Measurements from ENCODE around the gene ZC3H12C. TPM values are rescaled to one million over a fixed set of nuclear protein-coding genes. Genes with fewer than 3 reads are reported as not detected.

The ZC3H12C gene
- total and polyA plus RNA-seq, 10 of the 15 experiments (the other 5 are each of a cell fraction or from before 2014, with no cell fraction given), result 0.31 to 31.0 (median 3.7) TPM

DNA sequence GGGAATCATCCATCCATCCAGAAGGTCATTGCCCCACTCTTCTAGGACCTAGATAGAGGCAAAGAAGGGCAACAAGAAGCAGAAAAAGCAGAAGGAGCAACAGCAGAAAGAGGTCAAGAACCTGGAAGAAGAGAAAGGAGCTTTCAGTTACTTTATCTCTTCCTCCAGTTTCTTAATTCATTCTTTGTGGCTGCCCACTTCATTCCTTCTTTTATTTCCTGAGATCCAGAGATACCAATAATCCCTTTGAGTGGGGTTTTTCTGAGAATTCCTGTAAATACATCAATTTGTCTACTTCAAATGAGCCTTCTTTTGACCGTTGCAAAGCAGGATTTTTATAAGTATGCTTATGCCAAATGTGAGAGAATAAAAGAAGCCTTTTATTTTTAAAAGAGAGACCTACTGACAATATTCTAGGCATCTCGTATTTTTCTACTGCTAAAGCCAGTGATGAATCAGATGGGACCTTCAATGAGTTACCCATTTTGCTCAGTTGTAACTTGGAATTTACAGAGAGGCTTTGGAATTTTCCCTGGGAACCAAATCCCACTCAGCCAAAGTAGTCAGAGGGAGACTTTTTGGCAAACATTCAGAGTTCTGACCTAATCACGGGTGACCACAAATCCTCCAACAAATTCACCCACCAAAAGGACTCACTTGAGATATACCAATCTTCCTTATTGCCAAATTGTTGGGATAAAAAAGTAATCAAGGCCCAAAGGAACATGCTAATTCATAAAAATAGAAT lies 54.9 kb downstream of the ZC3H12C start:
- WGBS (ENCODE audit: insufficient coverage, insufficient replicate concordance, low lambda C conversion rate, missing lambda C conversion rate), result 5% methylated on average over 3 of the region's 3 CpGs
- in situ Hi-C loops (cut with MboI) (no loop called here), intact Hi-C loops (cut with micrococcal nuclease; ENCODE audit: unreplicated experiment) (no loop called here)
- no peak overlapping the region for H3K27ac ChIP-seq (ENCODE audit: control insufficient read depth, insufficient read depth)
- no peak overlapping the region for H3K4me3 ChIP-seq
- CTCF ChIA-PET, result interaction anchor here (1.1 kb wide), 1 partner anchor 220 kb away, joined by 3 read pairs; no protein-coding TSS in a partner anchor
- RAD21 ChIA-PET (ENCODE audit: unreplicated experiment), result interaction anchor here (1.3 kb wide), 1 partner anchor 295 kb away, joined by 3 read pairs; no protein-coding TSS in a partner anchor
- no peaks in the 10 kb centered on the region for H3K27me3 ChIP-seq (replicated peaks in 1 of 2; ENCODE audit: control insufficient read depth in 2 of 2, insufficient read depth in 2 of 2, low read length in 1 of 2)
- TF ChIP-seq, protein P1, sequence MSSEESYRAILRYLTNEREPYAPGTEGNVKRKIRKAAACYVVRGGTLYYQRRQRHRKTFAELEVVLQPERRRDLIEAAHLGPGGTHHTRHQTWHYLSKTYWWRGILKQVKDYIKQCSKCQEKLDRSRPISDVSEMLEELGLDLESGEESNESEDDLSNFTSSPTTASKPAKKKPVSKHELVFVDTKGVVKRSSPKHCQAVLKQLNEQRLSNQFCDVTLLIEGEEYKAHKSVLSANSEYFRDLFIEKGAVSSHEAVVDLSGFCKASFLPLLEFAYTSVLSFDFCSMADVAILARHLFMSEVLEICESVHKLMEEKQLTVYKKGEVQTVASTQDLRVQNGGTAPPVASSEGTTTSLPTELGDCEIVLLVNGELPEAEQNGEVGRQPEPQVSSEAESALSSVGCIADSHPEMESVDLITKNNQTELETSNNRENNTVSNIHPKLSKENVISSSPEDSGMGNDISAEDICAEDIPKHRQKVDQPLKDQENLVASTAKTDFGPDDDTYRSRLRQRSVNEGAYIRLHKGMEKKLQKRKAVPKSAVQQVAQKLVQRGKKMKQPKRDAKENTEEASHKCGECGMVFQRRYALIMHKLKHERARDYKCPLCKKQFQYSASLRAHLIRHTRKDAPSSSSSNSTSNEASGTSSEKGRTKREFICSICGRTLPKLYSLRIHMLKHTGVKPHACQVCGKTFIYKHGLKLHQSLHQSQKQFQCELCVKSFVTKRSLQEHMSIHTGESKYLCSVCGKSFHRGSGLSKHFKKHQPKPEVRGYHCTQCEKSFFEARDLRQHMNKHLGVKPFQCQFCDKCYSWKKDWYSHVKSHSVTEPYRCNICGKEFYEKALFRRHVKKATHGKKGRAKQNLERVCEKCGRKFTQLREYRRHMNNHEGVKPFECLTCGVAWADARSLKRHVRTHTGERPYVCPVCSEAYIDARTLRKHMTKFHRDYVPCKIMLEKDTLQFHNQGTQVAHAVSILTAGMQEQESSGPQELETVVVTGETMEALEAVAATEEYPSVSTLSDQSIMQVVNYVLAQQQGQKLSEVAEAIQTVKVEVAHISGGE (CRISPR knock-in tag; IDR thresholded peaks at IDR 0.05), result no peak
- TF ChIP-seq, protein P2, sequence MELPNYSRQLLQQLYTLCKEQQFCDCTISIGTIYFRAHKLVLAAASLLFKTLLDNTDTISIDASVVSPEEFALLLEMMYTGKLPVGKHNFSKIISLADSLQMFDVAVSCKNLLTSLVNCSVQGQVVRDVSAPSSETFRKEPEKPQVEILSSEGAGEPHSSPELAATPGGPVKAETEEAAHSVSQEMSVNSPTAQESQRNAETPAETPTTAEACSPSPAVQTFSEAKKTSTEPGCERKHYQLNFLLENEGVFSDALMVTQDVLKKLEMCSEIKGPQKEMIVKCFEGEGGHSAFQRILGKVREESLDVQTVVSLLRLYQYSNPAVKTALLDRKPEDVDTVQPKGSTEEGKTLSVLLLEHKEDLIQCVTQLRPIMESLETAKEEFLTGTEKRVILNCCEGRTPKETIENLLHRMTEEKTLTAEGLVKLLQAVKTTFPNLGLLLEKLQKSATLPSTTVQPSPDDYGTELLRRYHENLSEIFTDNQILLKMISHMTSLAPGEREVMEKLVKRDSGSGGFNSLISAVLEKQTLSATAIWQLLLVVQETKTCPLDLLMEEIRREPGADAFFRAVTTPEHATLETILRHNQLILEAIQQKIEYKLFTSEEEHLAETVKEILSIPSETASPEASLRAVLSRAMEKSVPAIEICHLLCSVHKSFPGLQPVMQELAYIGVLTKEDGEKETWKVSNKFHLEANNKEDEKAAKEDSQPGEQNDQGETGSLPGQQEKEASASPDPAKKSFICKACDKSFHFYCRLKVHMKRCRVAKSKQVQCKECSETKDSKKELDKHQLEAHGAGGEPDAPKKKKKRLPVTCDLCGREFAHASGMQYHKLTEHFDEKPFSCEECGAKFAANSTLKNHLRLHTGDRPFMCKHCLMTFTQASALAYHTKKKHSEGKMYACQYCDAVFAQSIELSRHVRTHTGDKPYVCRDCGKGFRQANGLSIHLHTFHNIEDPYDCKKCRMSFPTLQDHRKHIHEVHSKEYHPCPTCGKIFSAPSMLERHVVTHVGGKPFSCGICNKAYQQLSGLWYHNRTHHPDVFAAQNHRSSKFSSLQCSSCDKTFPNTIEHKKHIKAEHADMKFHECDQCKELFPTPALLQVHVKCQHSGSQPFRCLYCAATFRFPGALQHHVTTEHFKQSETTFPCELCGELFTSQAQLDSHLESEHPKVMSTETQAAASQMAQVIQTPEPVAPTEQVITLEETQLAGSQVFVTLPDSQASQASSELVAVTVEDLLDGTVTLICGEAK (IDR thresholded peaks at IDR 0.05; ENCODE audit: borderline replicate concordance), result no peak
- POLR2A ChIA-PET, result interaction anchor here (1.5 kb wide), 1 partner anchor 21 kb away, joined by 3 read pairs; no protein-coding TSS in a partner anchor
- DNase-seq (ENCODE audit: low read depth, low spot score) (no peak), FAIRE-seq (peak; percentile 54), ATAC-seq (no peak)
- SMC1A ChIA-PET (ENCODE audit: uncharacterized antibody, unreplicated experiment), result interaction anchor here (1.0 to 2.2 kb wide), 4 partner anchors 8 to 209 kb away, joined by 3 to 6 read pairs (median 4); no protein-coding TSS in a partner anchor
- no peak overlapping the region for H2AFZ ChIP-seq (ENCODE audit: control insufficient read depth, low read depth, low read length)
- no peaks in the 10 kb centered on the region; a peak in 2 of 4 replicates for H3K36me3 ChIP-seq (ENCODE audit: control insufficient read depth in 2 of 2, insufficient read depth in 2 of 2, low read length in 1 of 2)
- no peak overlapping the region for H3K9ac ChIP-seq (ENCODE audit: control insufficient read depth, insufficient read depth, low read length)
- no peaks in the 10 kb centered on the region for H3K4me1 ChIP-seq (ENCODE audit: control insufficient read depth, insufficient read depth, low read length)
- no peaks in the 10 kb centered on the region for H4K20me1 ChIP-seq (ENCODE audit: control insufficient read depth, insufficient read depth)
- peaks cover 4% of the 10 kb centered on the region; the same call in 1 of the 2 replicates for H3K79me2 ChIP-seq (ENCODE audit: control insufficient read depth, insufficient read depth, low read length)
- no peak overlapping the region for H3K4me2 ChIP-seq (ENCODE audit: control insufficient read depth, insufficient read depth)
- BruUV-seq (replicated peaks), result no TSS peak
- H3K9me3 ChIP-seq (replicated peaks; ENCODE audit: control insufficient read depth, insufficient read depth, low read length), result no peaks in the 10 kb centered on the region
